Mesendoderm (in vitro differentiated cells): ENCODE data around the gene FOXL2NB.

Experiments
- DNase-seq: peaks from one replicate; pipeline ENCODE4 v3.0.0; 2013
- H2AK5ac ChIP-seq: 2 replicates; pipeline ENCODE4 v1.6.1; 2013; ENCODE audit warnings: low read length, inconsistent platforms
- H2BK120ac ChIP-seq: 2 replicates; pipeline ENCODE4 v1.6.1; 2013; ENCODE audit warnings: low read depth, mild to moderate bottlenecking, low read length, moderate library complexity, mixed read lengths
- H2BK15ac ChIP-seq: replicated peaks from 2 replicates; pipeline ENCODE4 v1.6.1; 2013; ENCODE audit warnings: low read depth, mild to moderate bottlenecking, moderate library complexity
- H2BK5ac ChIP-seq: 2 replicates; pipeline ENCODE4 v1.6.1; 2013; ENCODE audit warnings: low read length, inconsistent platforms
- H3K18ac ChIP-seq: 2 replicates; pipeline ENCODE4 v1.6.1; 2013; ENCODE audit warnings: mild to moderate bottlenecking, low read length, mixed read lengths
- H3K23ac ChIP-seq: one replicate; pipeline ENCODE4 v1.6.1; 2013; ENCODE audit warnings: low read length
- H3K27ac ChIP-seq: 2 replicates; pipeline ENCODE4 v1.5.1; 2013; ENCODE audit warnings: low read depth, mild to moderate bottlenecking, inconsistent platforms, low read length, moderate library complexity
- H3K27me3 ChIP-seq: 2 replicates; pipeline ENCODE4 v1.6.1; 2013; ENCODE audit warnings: low read length, control low read depth, mild to moderate bottlenecking, inconsistent platforms; ENCODE audit not compliant: insufficient read depth, poor library complexity
- H3K36me3 ChIP-seq: 2 replicates; pipeline ENCODE4 v1.6.1; 2013; ENCODE audit warnings: low read length, inconsistent platforms; ENCODE audit not compliant: control insufficient read depth, insufficient read depth
- H3K4ac ChIP-seq: one replicate; pipeline ENCODE4 v1.6.1; 2013; ENCODE audit warnings: low read depth, mild to moderate bottlenecking, low read length, moderate library complexity
- H3K4me1 ChIP-seq: 2 replicates; pipeline ENCODE4 v1.6.1; 2013; ENCODE audit warnings: low read depth, low read length, inconsistent platforms; ENCODE audit not compliant: control insufficient read depth
- H3K4me2 ChIP-seq: 2 replicates; pipeline ENCODE4 v1.6.1; 2013; ENCODE audit warnings: low read length
- H3K4me3 ChIP-seq: 2 replicates; pipeline ENCODE4 v1.5.1; 2013; ENCODE audit warnings: mild to moderate bottlenecking, low read length
- H3K56ac ChIP-seq: one replicate; pipeline ENCODE4 v1.6.1; 2013; ENCODE audit warnings: low read length
- H3K79me1 ChIP-seq: 2 replicates; pipeline ENCODE4 v1.6.1; 2013; ENCODE audit warnings: low read length, inconsistent platforms
- H3K79me2 ChIP-seq: 2 replicates; pipeline ENCODE4 v1.6.1; 2013; ENCODE audit warnings: mild to moderate bottlenecking, low read length; ENCODE audit not compliant: control insufficient read depth, insufficient read depth
- H3K9ac ChIP-seq: 2 replicates; pipeline ENCODE4 v1.6.1; 2013; ENCODE audit warnings: low read length, inconsistent platforms
- H4K5ac ChIP-seq: one replicate; pipeline ENCODE4 v1.6.1; 2013; ENCODE audit warnings: low read length
- H4K8ac ChIP-seq: one replicate; pipeline ENCODE4 v1.6.1; 2013; ENCODE audit warnings: low read depth, mild to moderate bottlenecking, control low read depth, low read length, moderate library complexity
- WGBS: extraction: QIAGEN DNeasy Blood & Tissue Kit; methylation state at CpG from one replicate; pipeline ENCODE4 v1.1.7; 2013; ENCODE audit warnings: low lambda C conversion rate, missing lambda C conversion rate; ENCODE audit not compliant: insufficient coverage; ENCODE audit errors: extremely low coverage; 5-methylcytosine and 5-hydroxymethylcytosine counted together

The FOXL2NB gene

GRCh38 chr3:138950006-138950644 is 3.1 kb downstream of the FOXL2NB start:
- Histone ChIP-seq H4K8ac (no peak overlapping the region), H3K56ac (peak overlapping the region; percentile 73), H2BK5ac (no peak overlapping the region), H3K4ac (no peak overlapping the region), H3K4me1 (peaks cover 4% of the 10 kb centered on the region), H3K79me1 (no peaks in the 10 kb centered on the region), H3K27me3 (peaks cover 29% of the 10 kb centered on the region), H3K18ac (no peak overlapping the region), H2BK120ac (no peak overlapping the region), H3K9ac (peak overlapping the region; percentile 50), H3K36me3 (no peaks in the 10 kb centered on the region), H3K4me3 (peak overlapping the region; percentile 8), H4K5ac (no peak overlapping the region), H3K27ac (no peak overlapping the region), H2BK15ac (no peak overlapping the region), H3K23ac (no peak overlapping the region), H3K79me2 (no peaks in the 10 kb centered on the region), H3K4me2 (peak overlapping the region; percentile 62), H2AK5ac (no peak overlapping the region)
- WGBS, result no CpG with 5 or more reads among the region's 53 CpGs
- DNase-seq, result peak; percentile 67

GRCh38 chr3:138950701-138951100 is 3.7 kb downstream of the FOXL2NB start:
- WGBS, result no CpG with 5 or more reads among the region's 8 CpGs
- Histone ChIP-seq H3K36me3 (no peaks in the 10 kb centered on the region), H3K9ac (no peak overlapping the region), H3K18ac (no peak overlapping the region), H2BK120ac (no peak overlapping the region), H3K4ac (no peak overlapping the region), H2BK15ac (no peak overlapping the region), H3K27ac (no peak overlapping the region), H3K4me2 (no peak overlapping the region), H3K4me1 (peaks cover 4% of the 10 kb centered on the region), H4K8ac (no peak overlapping the region), H3K79me2 (no peaks in the 10 kb centered on the region), H3K27me3 (peaks cover 27% of the 10 kb centered on the region), H3K4me3 (no peak overlapping the region), H2BK5ac (no peak overlapping the region), H2AK5ac (no peak overlapping the region), H3K56ac (peak overlapping the region; percentile 73), H3K23ac (no peak overlapping the region), H3K79me1 (no peaks in the 10 kb centered on the region), H4K5ac (no peak overlapping the region)
- DNase-seq, result no peak

- Histone ChIP-seq H2BK120ac (no peak overlapping the region), H4K8ac (no peak overlapping the region), H3K23ac (no peak overlapping the region), H3K79me2 (no peaks in the 10 kb centered on the region), H3K4me1 (no peaks in the 10 kb centered on the region), H3K36me3 (no peaks in the 10 kb centered on the region), H3K18ac (no peak overlapping the region), H3K9ac (no peak overlapping the region), H3K56ac (no peak overlapping the region), H2BK15ac (no peak overlapping the region), H3K4me3 (no peak overlapping the region), H2AK5ac (no peak overlapping the region), H3K27ac (no peak overlapping the region), H3K79me1 (no peaks in the 10 kb centered on the region), H3K4me2 (no peak overlapping the region), H3K4ac (no peak overlapping the region), H2BK5ac (no peak overlapping the region), H4K5ac (no peak overlapping the region), H3K27me3 (no peaks in the 10 kb centered on the region)
- no CpG with 5 or more reads among the region's 36 CpGs for WGBS
- DNase-seq, result no peak
Observed at GRCh38 chr3:138960417-138960852, 13.4 kb downstream of the FOXL2NB start.

- Histone ChIP-seq H3K9ac (no peak overlapping the region), H3K27me3 (no peaks in the 10 kb centered on the region), H2BK15ac (no peak overlapping the region), H3K56ac (no peak overlapping the region), H3K4ac (no peak overlapping the region), H3K23ac (no peak overlapping the region), H3K27ac (no peak overlapping the region), H4K8ac (no peak overlapping the region), H3K18ac (no peak overlapping the region), H3K79me1 (no peaks in the 10 kb centered on the region), H3K79me2 (no peaks in the 10 kb centered on the region), H3K4me3 (no peak overlapping the region), H2BK120ac (no peak overlapping the region), H2AK5ac (no peak overlapping the region), H3K4me2 (no peak overlapping the region), H4K5ac (no peak overlapping the region), H3K36me3 (no peaks in the 10 kb centered on the region), H2BK5ac (no peak overlapping the region), H3K4me1 (no peaks in the 10 kb centered on the region)
- DNase-seq, result peak; percentile 3
- WGBS, result no CpG with 5 or more reads among the region's 8 CpGs
Observed at GRCh38 chr3:138962854-138963560, 16.0 kb downstream of the FOXL2NB start.

GRCh38 chr3:138964264-138964663 is 17.2 kb downstream of the FOXL2NB start:
- Histone ChIP-seq H3K18ac (no peak overlapping the region), H3K4me3 (no peak overlapping the region), H3K27ac (no peak overlapping the region), H2BK120ac (no peak overlapping the region), H4K8ac (no peak overlapping the region), H3K4ac (no peak overlapping the region), H3K79me1 (no peaks in the 10 kb centered on the region), H3K9ac (no peak overlapping the region), H3K23ac (no peak overlapping the region), H2BK15ac (no peak overlapping the region), H3K79me2 (no peaks in the 10 kb centered on the region), H2BK5ac (no peak overlapping the region), H3K27me3 (no peaks in the 10 kb centered on the region), H3K4me1 (no peaks in the 10 kb centered on the region), H3K4me2 (no peak overlapping the region), H2AK5ac (no peak overlapping the region), H3K56ac (no peak overlapping the region), H3K36me3 (no peaks in the 10 kb centered on the region), H4K5ac (no peak overlapping the region)
- no CpG with 5 or more reads among the region's 2 CpGs for WGBS
- no peak for DNase-seq
